Measurements from ENCODE around the gene F10.

GRCh38 chr13:113144255-113144629 is 21.6 kb downstream of the F10 start:
- TF ChIP-seq CTCF (conservative IDR thresholded peaks at IDR 0.05; ENCODE audit: low read length) (no peak), EZH2phosphoT487 (IDR thresholded peaks at IDR 0.05; ENCODE audit: borderline replicate concordance, low read depth, low read length) (no peak)

All from OCI-LY7 (cell line).